ENCODE results near the gene XCR1.
"Not testable (repeated sequence)": the region's sequence is repeated elsewhere in the genome, so short reads cannot be mapped to it uniquely, and the experiment has no call there.

XCR1 gene

GRCh38 chr3:46038916-46039315 lies 11.6 kb upstream of the XCR1 start:
- DNase-seq (ENCODE audit: low read depth): no peak

GRCh38 chr3:46038071-46038470 lies 10.8 kb upstream of the XCR1 start:
- not testable (repeated sequence) for DNase-seq (ENCODE audit: low read depth)

GRCh38 chr3:46036191-46036590 lies 8.9 kb upstream of the XCR1 start:
- DNase-seq (ENCODE audit: low read depth): no peak

- DNase-seq (ENCODE audit: low read depth): no peak
Measured at GRCh38 chr3:46031747-46032146, 4.5 kb upstream of the XCR1 start.

- no peak for DNase-seq (ENCODE audit: low read depth)
Measured at GRCh38 chr3:46031269-46031668, 4.0 kb upstream of the XCR1 start.

- no peak for DNase-seq (ENCODE audit: low read depth)
Measured at GRCh38 chr3:46030626-46031025, 3.3 kb upstream of the XCR1 start.

- DNase-seq (ENCODE audit: low read depth): no peak
Measured at GRCh38 chr3:46029953-46030543, 2.8 kb upstream of the XCR1 start.

GRCh38 chr3:46027736-46028397 lies 584 bp upstream of the XCR1 start:
- no peak for DNase-seq (ENCODE audit: low read depth)

- DNase-seq (ENCODE audit: low read depth): no peak
Measured at GRCh38 chr3:46025139-46025538, 2.1 kb downstream of the XCR1 start.

GRCh38 chr3:46024131-46024530 lies 3.2 kb downstream of the XCR1 start:
- DNase-seq (ENCODE audit: low read depth): no peak

GRCh38 chr3:46022909-46023785 lies 4.1 kb downstream of the XCR1 start:
- DNase-seq (ENCODE audit: low read depth): no peak

- no peak for DNase-seq (ENCODE audit: low read depth)
Measured at GRCh38 chr3:46021516-46021915, 5.8 kb downstream of the XCR1 start.

- DNase-seq (ENCODE audit: low read depth): no peak
Measured at GRCh38 chr3:46020766-46021510, 6.3 kb downstream of the XCR1 start.

GRCh38 chr3:46019707-46020106 lies 7.6 kb downstream of the XCR1 start:
- DNase-seq (ENCODE audit: low read depth): no peak

- no peak for DNase-seq (ENCODE audit: low read depth)
Measured at GRCh38 chr3:46017720-46018119, 9.6 kb downstream of the XCR1 start.

- no peak for DNase-seq (ENCODE audit: low read depth)
Measured at GRCh38 chr3:46013316-46014094, 13.8 kb downstream of the XCR1 start.

GRCh38 chr3:46012246-46012645 lies 15.0 kb downstream of the XCR1 start:
- no peak for DNase-seq (ENCODE audit: low read depth)

GRCh38 chr3:46010519-46011113 lies 16.7 kb downstream of the XCR1 start:
- DNase-seq (ENCODE audit: low read depth): no peak

GRCh38 chr3:46008058-46008457 lies 19.2 kb downstream of the XCR1 start:
- no peak for DNase-seq (ENCODE audit: low read depth)

- DNase-seq (ENCODE audit: low read depth): no peak
Measured at GRCh38 chr3:46007280-46007679, 20.0 kb downstream of the XCR1 start.
